OCI-LY7 (cell line): ENCODE results near the gene SMAD4. TPM values are rescaled to one million over a fixed set of nuclear protein-coding genes. Genes with fewer than 3 reads are reported as not detected.

Experiments
- BruUV-seq: library from RNA; stranded (reverse); fragments of 400-500 nt; replicated peaks from 2 replicates; lab custom pipeline; 2021; lab: Mats Ljungman, UMichigan
- CTCF ChIA-PET: fragments of 300-600 bp; sonication (Branson Sonifier 250); formaldehyde crosslinking; loops from one replicate; lab custom pipeline; 2022; ENCODE audit warnings: antibody characterized with exemption; ENCODE audit not compliant: unreplicated experiment; lab: Charles Lee
- POLR2A ChIA-PET: fragments of 300-600 bp; sonication (Branson Sonifier 250); formaldehyde crosslinking; loops from one replicate; lab custom pipeline; 2022; ENCODE audit warnings: antibody characterized with exemption; lab: Charles Lee
- DNase-seq: peaks from one replicate; pipeline ENCODE4 v3.0.0-alpha.2; 2015; ENCODE audit warnings: low spot score
- H2AFZ ChIP-seq: fragments of 200-600 bp; sonication (generic), shearing (Covaris generic); 2 replicates; pipeline ENCODE4 v1.6.1; 2014; ENCODE audit warnings: mild to moderate bottlenecking, antibody characterized with exemption, low read length, moderate library complexity
- H3K27ac ChIP-seq: fragments of 200-600 bp; sonication (generic); 2 replicates; pipeline ENCODE4 v1.5.1; 2014; ENCODE audit warnings: mixed run types, low read depth, mild to moderate bottlenecking, moderate library complexity, low read length, inconsistent platforms; ENCODE audit not compliant: poor library complexity, severe bottlenecking
- H3K36me3 ChIP-seq: fragments of 200-600 bp; sonication (generic); 2 replicates; pipeline ENCODE4 v1.6.1; 2014; ENCODE audit warnings: mild to moderate bottlenecking, antibody characterized with exemption, low read length, moderate library complexity, mixed read lengths; ENCODE audit not compliant: insufficient read depth
- H3K4me1 ChIP-seq: fragments of 200-600 bp; sonication (generic); 2 replicates; pipeline ENCODE4 v1.5.1; 2014; ENCODE audit warnings: mild to moderate bottlenecking, low read length; ENCODE audit not compliant: insufficient read depth, poor library complexity, severe bottlenecking
- H3K4me2 ChIP-seq: fragments of 200-600 bp; sonication (generic); 2 replicates; pipeline ENCODE4 v1.6.1; 2014; ENCODE audit warnings: mild to moderate bottlenecking, low read length
- H3K4me3 ChIP-seq: fragments of 200-600 bp; sonication (generic); 2 replicates; pipeline ENCODE4 v1.5.1; 2014; ENCODE audit warnings: mild to moderate bottlenecking, low read depth, low read length; ENCODE audit not compliant: poor library complexity, severe bottlenecking
- H3K79me2 ChIP-seq: fragments of 200-600 bp; sonication (generic); 2 replicates; pipeline ENCODE4 v1.6.1; 2016; ENCODE audit warnings: low read depth, mild to moderate bottlenecking, low read length, moderate library complexity, mixed read lengths; ENCODE audit not compliant: insufficient read depth
- H3K9me2 ChIP-seq: fragments of 200-600 bp; sonication (generic); 2 replicates; pipeline ENCODE4 v1.6.1; 2016; ENCODE audit warnings: mild to moderate bottlenecking, low read length, mixed read lengths; ENCODE audit not compliant: insufficient read depth
- H3K9me3 ChIP-seq: fragments of 200-600 bp; sonication (generic); 2 replicates; pipeline ENCODE4 v1.6.1; 2014; ENCODE audit warnings: mild to moderate bottlenecking, mixed run types, low read length, mixed read lengths
- H4K20me1 ChIP-seq: fragments of 200-600 bp; sonication (generic); 2 replicates; pipeline ENCODE4 v1.6.1; 2014; ENCODE audit warnings: mild to moderate bottlenecking, antibody characterized with exemption, low read length, moderate library complexity, mixed read lengths; ENCODE audit not compliant: insufficient read depth
- EZH2phosphoT487 ChIP-seq: fragments of 200-600 bp; sonication (generic); IDR thresholded peaks from 2 replicates; pipeline ENCODE4 v1.6.1; 2018; ENCODE audit warnings: low read depth, borderline replicate concordance, mild to moderate bottlenecking, mixed run types, antibody characterized with exemption, low read length, moderate library complexity, mixed read lengths
- intact Hi-C: fragments of 100-400 bp; cut with micrococcal nuclease; formaldehyde crosslinking; loops from one replicate; pipeline ENCODE4 v1.10.0; 2022; ENCODE audit not compliant: unreplicated experiment
- total RNA-seq, 2 experiments: library from RNA; depleted of rRNA in 1 of 2; stranded (reverse); fragments of >200 nt in 1 of 2; shearing (Covaris generic) in 1 of 2; gene quantifications; 2 replicates each; pipeline ENCODE4 v1.2.3, GENCODE V29; 2014 to 2022
- TF ChIP-seq, protein P1 (sequence below): fragments of 200-600 bp; sonication (generic); conservative IDR thresholded peaks from 2 replicates; pipeline ENCODE4 v1.5.1; 2014; ENCODE audit warnings: mild to moderate bottlenecking, antibody characterized with exemption, low read length, moderate library complexity, mixed read lengths

The SMAD4 gene
- total RNA-seq, 2 experiments from 2014 or later = 44.7 to 47.6 TPM

GRCh38 chr18:51123936-51124486 lies 94.0 kb downstream of the SMAD4 start:
- H3K27ac ChIP-seq = no peak overlapping the region
- no peak overlapping the region for H3K4me2 ChIP-seq
- H2AFZ ChIP-seq = no peak overlapping the region
- intact Hi-C loops = no loop called here
- no peaks in the 10 kb centered on the region for H4K20me1 ChIP-seq
- H3K9me2 ChIP-seq = no peaks in the 10 kb centered on the region
- no peaks in the 10 kb centered on the region for H3K79me2 ChIP-seq
- TF ChIP-seq EZH2phosphoT487 = no peak
- TF ChIP-seq, protein P1, sequence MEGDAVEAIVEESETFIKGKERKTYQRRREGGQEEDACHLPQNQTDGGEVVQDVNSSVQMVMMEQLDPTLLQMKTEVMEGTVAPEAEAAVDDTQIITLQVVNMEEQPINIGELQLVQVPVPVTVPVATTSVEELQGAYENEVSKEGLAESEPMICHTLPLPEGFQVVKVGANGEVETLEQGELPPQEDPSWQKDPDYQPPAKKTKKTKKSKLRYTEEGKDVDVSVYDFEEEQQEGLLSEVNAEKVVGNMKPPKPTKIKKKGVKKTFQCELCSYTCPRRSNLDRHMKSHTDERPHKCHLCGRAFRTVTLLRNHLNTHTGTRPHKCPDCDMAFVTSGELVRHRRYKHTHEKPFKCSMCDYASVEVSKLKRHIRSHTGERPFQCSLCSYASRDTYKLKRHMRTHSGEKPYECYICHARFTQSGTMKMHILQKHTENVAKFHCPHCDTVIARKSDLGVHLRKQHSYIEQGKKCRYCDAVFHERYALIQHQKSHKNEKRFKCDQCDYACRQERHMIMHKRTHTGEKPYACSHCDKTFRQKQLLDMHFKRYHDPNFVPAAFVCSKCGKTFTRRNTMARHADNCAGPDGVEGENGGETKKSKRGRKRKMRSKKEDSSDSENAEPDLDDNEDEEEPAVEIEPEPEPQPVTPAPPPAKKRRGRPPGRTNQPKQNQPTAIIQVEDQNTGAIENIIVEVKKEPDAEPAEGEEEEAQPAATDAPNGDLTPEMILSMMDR = no peak
- no peak overlapping the region for H3K4me3 ChIP-seq
- no peak for DNase-seq
- CTCF ChIA-PET = no interaction called here
- BruUV-seq = no TSS peak
- H3K4me1 ChIP-seq = no peaks in the 10 kb centered on the region
- POLR2A ChIA-PET = no interaction called here
- H3K36me3 ChIP-seq = no peaks in the 10 kb centered on the region
- no peaks in the 10 kb centered on the region for H3K9me3 ChIP-seq

- no peak overlapping the region for H3K4me2 ChIP-seq
- no peak overlapping the region for H3K4me3 ChIP-seq
- no peaks in the 10 kb centered on the region for H3K9me3 ChIP-seq
- no peak for DNase-seq
- no peaks in the 10 kb centered on the region for H3K9me2 ChIP-seq
- no peak overlapping the region for H2AFZ ChIP-seq
- ChIA-PET CTCF (no interaction called here), POLR2A (no interaction called here)
- no peak for TF ChIP-seq EZH2phosphoT487
- TF ChIP-seq, protein P1 = no peak
- no peaks in the 10 kb centered on the region for H3K36me3 ChIP-seq
- no peak overlapping the region for H3K27ac ChIP-seq
- intact Hi-C loops = no loop called here
- BruUV-seq = no TSS peak
- H3K4me1 ChIP-seq = no peaks in the 10 kb centered on the region
- H4K20me1 ChIP-seq = no peaks in the 10 kb centered on the region
- no peaks in the 10 kb centered on the region for H3K79me2 ChIP-seq
Observed at GRCh38 chr18:51125976-51126375, 96.0 kb downstream of the SMAD4 start.

DNA sequence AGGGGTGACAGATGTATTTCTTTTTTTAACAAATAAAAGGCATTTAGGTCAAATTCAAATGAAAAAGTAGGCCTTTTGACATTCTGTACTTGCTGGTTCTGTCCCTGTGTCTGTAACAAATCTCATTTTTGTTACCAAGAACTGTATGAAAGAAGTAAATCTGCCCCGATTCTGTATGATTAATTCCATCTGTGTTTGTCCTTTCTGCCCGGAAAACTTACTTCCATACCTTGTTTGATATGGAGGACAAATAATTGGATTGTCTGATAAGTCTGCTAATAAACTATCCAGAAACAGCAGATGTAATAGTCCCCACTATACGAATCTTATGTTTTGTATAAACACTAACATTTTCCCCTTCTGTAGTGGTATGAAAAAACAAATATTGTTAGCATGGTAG lies 97.7 kb downstream of the SMAD4 start:
- no peak for TF ChIP-seq EZH2phosphoT487
- TF ChIP-seq, protein P1 = no peak
- BruUV-seq = no TSS peak
- no peaks in the 10 kb centered on the region for H3K36me3 ChIP-seq
- H3K4me2 ChIP-seq = no peak overlapping the region
- H2AFZ ChIP-seq = no peak overlapping the region
- CTCF ChIA-PET = no interaction called here
- intact Hi-C loops = no loop called here
- no peaks in the 10 kb centered on the region for H3K4me1 ChIP-seq
- DNase-seq = no peak
- H3K79me2 ChIP-seq = no peaks in the 10 kb centered on the region
- H3K9me3 ChIP-seq = no peaks in the 10 kb centered on the region
- no peak overlapping the region for H3K27ac ChIP-seq
- POLR2A ChIA-PET = no interaction called here
- no peaks in the 10 kb centered on the region for H4K20me1 ChIP-seq
- no peak overlapping the region for H3K4me3 ChIP-seq
- no peaks in the 10 kb centered on the region for H3K9me2 ChIP-seq
